Stimulated activated CD8-positive, alpha-beta memory T cell treated with anti-CD3 and anti-CD28 coated beads, Interleukin-7, amount 100 ng/mL, for 1 hour (primary cell): Measurements from ENCODE around the gene H2BW1.
"Not testable (repeated sequence)": the region's sequence is repeated elsewhere in the genome, so short reads cannot be mapped to it uniquely, and the experiment has no call there.

ENCODE experiments used
- DNase-seq, 2 donors: peaks; one replicate each; pipeline ENCODE4 v3.0.0-alpha.2; 2020; ENCODE audit warnings: low read depth in 2 of 2

The H2BW1 gene

GRCh38 chrX:104013606-104014005, at the start of gene H2BW1:
H2BW1 (minus strand) TSS chrX:104013708; CDS start chrX:104013576, 132 bp downstream.
- no peak for DNase-seq

DNA sequence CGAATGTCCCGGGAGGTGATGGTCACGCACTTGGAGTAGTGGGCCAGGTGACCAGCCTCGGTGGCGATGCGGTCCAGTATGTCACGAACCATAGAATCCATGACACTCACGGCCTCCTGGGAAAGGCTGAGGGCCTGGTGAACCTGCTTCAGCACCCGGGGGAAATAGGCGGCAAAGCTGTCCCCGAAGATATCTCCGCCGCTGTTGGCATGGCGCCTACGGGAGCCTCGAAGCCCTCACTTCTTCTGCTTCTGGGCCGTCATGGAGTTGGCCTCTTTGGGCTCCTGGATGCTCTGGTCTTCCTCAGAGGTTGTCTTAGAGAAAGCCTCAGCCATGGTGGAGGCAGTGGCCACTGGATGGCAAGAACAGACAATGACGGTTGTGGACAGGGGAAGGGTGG, 49.1 kb upstream of the H2BW1 start:
- DNase-seq: not testable (repeated sequence)

DNA sequence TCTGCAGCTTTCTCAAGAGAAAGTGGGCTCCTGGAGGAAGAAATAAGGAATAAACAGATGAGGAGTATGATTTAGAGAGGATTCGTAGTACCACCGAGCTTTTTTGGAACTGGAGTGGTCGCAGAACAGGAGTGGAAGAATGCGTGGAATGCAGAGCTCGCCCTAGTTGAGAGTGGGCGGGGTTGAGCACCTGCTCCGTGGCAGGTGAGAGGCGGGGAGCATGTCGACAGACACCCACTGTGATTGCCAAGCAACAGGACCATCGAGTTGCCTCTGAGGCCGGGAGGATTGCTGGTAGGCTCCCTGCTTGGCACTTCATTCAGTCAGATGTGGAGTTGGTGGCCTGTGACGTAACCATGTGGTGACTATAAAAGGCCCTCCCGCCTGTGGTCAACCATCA, 41.4 kb upstream of the H2BW1 start:
- not testable (repeated sequence) for DNase-seq

- no peak for DNase-seq
These were observed 33.7 kb upstream of the H2BW1 start for GRCh38 chrX:104047171-104047570.

DNA sequence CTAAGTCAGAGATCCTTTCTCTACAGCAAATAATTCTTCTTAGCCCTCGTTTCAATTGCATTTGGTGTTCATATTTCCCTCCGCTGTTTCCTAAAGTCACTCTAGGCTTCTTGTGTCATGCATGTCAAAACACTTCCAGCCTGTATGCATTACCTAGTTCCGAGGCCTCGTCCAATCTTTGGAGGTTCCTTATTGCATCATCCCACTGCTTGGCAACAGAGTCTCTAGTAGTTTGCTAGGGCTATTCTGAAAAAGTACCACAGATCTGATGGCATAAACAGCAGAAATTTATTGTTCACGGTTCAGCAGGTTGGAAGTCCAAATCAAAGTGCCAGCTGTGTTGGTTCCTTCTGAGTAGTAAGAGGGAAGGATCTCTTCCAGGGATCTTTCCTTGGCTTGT, 32.1 kb upstream of the H2BW1 start:
- no peak for DNase-seq

GRCh38 chrX:104041003-104041402, 27.5 kb upstream of the H2BW1 start:
- no peak for DNase-seq

DNA sequence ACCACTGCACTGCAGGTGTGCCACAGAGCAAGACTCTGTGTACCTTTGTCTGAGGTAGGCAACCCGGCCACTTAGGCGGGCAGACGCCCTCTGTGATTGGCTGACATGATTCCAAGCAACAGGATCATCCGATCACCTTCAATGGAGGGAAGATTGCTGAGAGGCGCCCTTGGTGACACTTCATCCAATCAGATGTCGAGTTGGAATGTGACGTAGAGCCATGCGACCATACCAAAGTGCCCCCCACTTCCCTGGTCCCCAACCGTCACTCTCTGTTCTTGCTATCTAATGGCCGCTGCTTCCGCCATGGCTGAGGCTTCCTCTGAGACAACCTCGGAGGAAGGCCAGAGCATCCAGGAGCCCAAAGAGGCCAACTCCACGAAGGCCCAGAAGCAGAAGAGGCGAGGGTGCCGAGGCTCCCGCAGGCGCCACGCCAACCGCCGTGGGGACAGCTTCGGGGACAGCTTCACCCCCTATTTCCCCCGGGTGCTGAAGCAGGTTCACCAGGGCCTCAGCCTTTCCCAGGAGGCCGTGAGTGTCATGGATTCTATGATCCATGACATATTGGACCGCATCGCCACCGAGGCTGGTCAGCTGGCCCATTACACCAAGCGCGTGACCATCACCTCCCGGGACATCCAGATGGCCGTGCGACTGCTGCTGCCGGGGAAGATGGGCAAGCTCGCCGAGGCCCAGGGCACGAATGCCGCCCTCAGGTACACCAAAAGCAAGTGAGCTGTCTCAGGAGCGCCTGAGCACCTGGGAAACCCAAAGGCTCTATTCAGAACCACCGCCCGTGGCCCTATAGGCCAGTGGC, 26.4 kb upstream of the H2BW1 start, which contains the start of gene H2BW2:
Gene H2BW2, plus strand, starts transcription at position 268 of the 817 bp plus-strand sequence. Its CDS starts 39 bp downstream, at position 307.
- no peak for DNase-seq

DNA sequence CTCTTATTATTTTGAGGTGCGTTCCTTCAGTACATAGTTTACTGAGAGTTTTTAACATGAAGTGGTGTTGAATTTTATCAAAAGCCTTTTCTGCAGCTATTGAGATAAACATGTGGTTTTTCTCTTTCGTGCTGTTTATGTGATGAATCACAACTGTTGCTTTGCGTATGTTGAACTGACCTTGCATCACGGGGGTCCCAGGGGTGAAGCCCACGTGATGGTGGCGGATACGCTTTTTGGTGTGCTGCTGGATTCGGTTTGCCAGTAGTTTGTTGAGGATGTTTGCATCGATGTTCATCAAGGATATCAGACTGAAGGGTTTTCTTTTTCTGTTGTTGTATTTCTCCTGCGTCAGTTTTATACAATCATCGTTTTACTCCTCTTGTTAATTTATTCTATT, 4.6 kb upstream of the H2BW1 start:
- no peak for DNase-seq

DNA sequence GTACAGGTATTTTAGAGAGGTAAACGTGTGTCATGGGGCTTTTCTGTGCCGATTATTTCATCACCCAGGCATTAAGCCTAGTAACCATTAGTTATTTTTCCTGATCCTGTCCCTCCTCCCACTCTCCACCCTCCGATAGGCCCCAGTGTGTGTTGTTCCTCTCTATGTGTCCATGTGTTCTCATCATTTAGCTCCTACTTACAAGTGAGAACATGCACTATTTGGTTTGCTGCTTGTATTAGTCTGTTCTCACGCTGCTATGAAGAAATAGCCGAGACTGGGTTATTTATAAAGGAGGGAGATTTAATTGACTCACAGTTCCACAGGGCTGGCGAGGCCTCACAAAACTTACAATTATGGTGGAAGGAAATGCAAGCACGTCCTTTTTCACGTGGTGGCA, 2.1 kb upstream of the H2BW1 start:
- DNase-seq: not testable (repeated sequence)

- DNase-seq: no peak
These were observed 350 bp downstream of the H2BW1 start for GRCh38 chrX:104013158-104013557.

- no peak for DNase-seq
These were observed 4.7 kb downstream of the H2BW1 start for GRCh38 chrX:104008831-104009230.

DNA sequence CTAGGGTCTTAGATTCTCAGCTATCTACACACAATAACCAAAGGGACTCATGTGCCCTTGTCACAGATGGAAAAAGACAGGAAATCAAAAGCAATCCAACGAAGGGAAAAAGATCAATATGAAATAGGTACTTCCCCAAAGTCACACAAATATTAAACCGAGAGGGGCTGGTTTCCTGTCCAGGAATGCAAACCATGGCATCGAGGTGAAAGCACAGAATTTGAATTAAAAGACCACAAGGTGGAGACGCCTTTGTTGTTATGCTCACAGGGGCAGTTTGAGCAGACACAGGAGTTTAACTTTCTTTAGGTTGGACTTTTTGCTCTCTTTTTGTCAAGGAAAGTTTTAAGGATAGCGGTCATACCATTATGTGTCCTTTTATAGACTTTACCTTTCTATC, 14.3 kb downstream of the H2BW1 start:
- DNase-seq: no peak

- not testable (repeated sequence) for DNase-seq
These were observed 30.0 kb downstream of the H2BW1 start for GRCh38 chrX:103983508-103983907.

GRCh38 chrX:103962411-103963278, 50.9 kb downstream of the H2BW1 start, which contains the start of gene TMSB15B:
TMSB15B (plus strand) TSS chrX:103962627.
- not testable (repeated sequence) for DNase-seq
